Measurements from ENCODE around the gene ZNF205. TPM values are rescaled to one million over a fixed set of nuclear protein-coding genes. Genes with fewer than 3 reads are reported as not detected.

Gene ZNF205
- total RNA-seq, 1 experiment from 2014 or later, result 17.4 TPM

DNA sequence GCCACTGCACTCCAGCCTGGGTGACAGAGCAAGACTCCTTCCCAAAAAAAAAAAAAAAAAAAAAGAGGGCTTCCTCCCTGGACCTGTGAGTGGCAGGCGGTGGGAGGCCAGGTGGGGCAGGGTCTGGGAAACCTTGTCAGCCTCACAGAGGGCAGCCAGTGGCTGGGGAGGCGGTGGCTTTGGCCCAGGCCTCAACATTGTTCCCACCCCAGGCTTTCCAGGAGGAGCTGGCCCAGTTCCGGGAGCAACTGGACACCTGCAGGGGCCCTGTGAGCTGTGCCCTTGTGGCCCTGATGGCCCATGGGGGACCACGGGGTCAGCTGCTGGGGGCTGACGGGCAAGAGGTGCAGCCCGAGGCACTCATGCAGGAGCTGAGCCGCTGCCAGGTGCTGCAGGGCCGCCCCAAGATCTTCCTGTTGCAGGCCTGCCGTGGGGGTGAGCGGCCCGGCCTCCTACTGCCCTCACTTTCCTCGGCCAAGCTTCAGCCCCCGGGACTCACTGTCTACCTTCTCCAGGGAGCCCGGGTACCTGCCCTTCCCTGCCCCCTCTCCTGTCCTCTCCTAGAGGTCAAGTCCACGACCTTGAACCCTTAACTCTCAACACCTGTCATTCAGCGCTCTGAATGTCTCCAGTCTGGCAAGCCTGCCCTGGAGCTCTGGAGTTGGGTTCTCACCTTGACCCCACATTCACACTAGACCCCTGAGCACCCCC is 34.8 kb downstream of the ZNF205 start:
- Histone ChIP-seq H3K27me3 (ENCODE audit: insufficient read depth, low read depth) (no peaks in the 10 kb centered on the region), H3K4me1 (replicated peaks; ENCODE audit: insufficient read depth) (peaks cover 6% of the 10 kb centered on the region), H3K36me3 (ENCODE audit: low read depth) (no peaks in the 10 kb centered on the region), H3K9me3 (ENCODE audit: insufficient read depth, low read depth) (no peaks in the 10 kb centered on the region), H3K4me3 (no peak overlapping the region), H3K4me2 (no peak overlapping the region), H3K9me2 (ENCODE audit: insufficient read depth) (no peaks in the 10 kb centered on the region), H3K79me2 (ENCODE audit: low read depth) (no peaks in the 10 kb centered on the region), H3F3A (ENCODE audit: insufficient read depth, low read depth) (peaks cover 23% of the 10 kb centered on the region), H3K27ac (no peak overlapping the region), H4K20me1 (ENCODE audit: insufficient read depth) (no peaks in the 10 kb centered on the region), H2AFZ (no peak overlapping the region)
- no peak for TF ChIP-seq EZH2 (IDR thresholded peaks at IDR 0.05; ENCODE audit: low read depth)
- no peak for TF ChIP-seq CTCF (conservative IDR thresholded peaks at IDR 0.05)
- BruUV-seq (replicated peaks), result no TSS peak
- intact Hi-C loops (cut with micrococcal nuclease; ENCODE audit: unreplicated experiment), result no loop called here
- ChIA-PET POLR2A (ENCODE audit: unreplicated experiment) (interaction anchor here (0.6 kb wide), 1 partner anchor 105 kb away, joined by 7 read pairs; no protein-coding TSS in a partner anchor), CTCF (no interaction called here)
- peak in 1 of 2 experiments; percentile 28 for DNase-seq

- peaks cover 6% of the 10 kb centered on the region for H3K4me1 ChIP-seq (replicated peaks; ENCODE audit: insufficient read depth)
- no peaks in the 10 kb centered on the region for H3K9me2 ChIP-seq (ENCODE audit: insufficient read depth)
- no peaks in the 10 kb centered on the region for H3K9me3 ChIP-seq (ENCODE audit: insufficient read depth, low read depth)
- TF ChIP-seq CTCF (conservative IDR thresholded peaks at IDR 0.05) (no peak), EZH2 (IDR thresholded peaks at IDR 0.05; ENCODE audit: low read depth) (no peak)
- H3K79me2 ChIP-seq (ENCODE audit: low read depth), result no peaks in the 10 kb centered on the region
- H4K20me1 ChIP-seq (ENCODE audit: insufficient read depth), result no peaks in the 10 kb centered on the region
- peaks cover 27% of the 10 kb centered on the region for H3F3A ChIP-seq (ENCODE audit: insufficient read depth, low read depth)
- ChIA-PET POLR2A (ENCODE audit: unreplicated experiment) (interaction anchor here (0.6 to 0.7 kb wide), 2 partner anchors 8 to 106 kb away, joined by 7 to 10 read pairs; no protein-coding TSS in a partner anchor), CTCF (no interaction called here)
- no peaks in the 10 kb centered on the region for H3K36me3 ChIP-seq (ENCODE audit: low read depth)
- no peak overlapping the region for H2AFZ ChIP-seq
- BruUV-seq (replicated peaks), result no TSS peak
- H3K4me3 ChIP-seq, result no peak overlapping the region
- no peak overlapping the region for H3K27ac ChIP-seq
- H3K27me3 ChIP-seq (ENCODE audit: insufficient read depth, low read depth), result no peaks in the 10 kb centered on the region
- intact Hi-C loops (cut with micrococcal nuclease; ENCODE audit: unreplicated experiment), result no loop called here
- DNase-seq, result no peak
- H3K4me2 ChIP-seq, result no peak overlapping the region
Measured at GRCh38 chr16:3147757-3148104, 35.3 kb downstream of the ZNF205 start.

GRCh38 chr16:3148256-3149192 is 36.1 kb downstream of the ZNF205 start:
- TF ChIP-seq CTCF (conservative IDR thresholded peaks at IDR 0.05) (no peak), EZH2 (IDR thresholded peaks at IDR 0.05; ENCODE audit: low read depth) (no peak)
- DNase-seq, result peak in 1 of 2 experiments; percentile 30
- CTCF ChIA-PET, result no interaction called here
- Histone ChIP-seq H3K36me3 (ENCODE audit: low read depth) (no peaks in the 10 kb centered on the region), H3K9me3 (ENCODE audit: insufficient read depth, low read depth) (no peaks in the 10 kb centered on the region), H3K9me2 (ENCODE audit: insufficient read depth) (no peaks in the 10 kb centered on the region), H4K20me1 (ENCODE audit: insufficient read depth) (no peaks in the 10 kb centered on the region), H3K27me3 (ENCODE audit: insufficient read depth, low read depth) (no peaks in the 10 kb centered on the region), H3K4me2 (peak overlapping the region; percentile 97), H3K4me3 (peak overlapping the region; percentile 99; the same call in 1 of the 2 replicates), H3F3A (ENCODE audit: insufficient read depth, low read depth) (peaks cover 35% of the 10 kb centered on the region), H3K27ac (no peak overlapping the region), H3K79me2 (ENCODE audit: low read depth) (no peaks in the 10 kb centered on the region), H2AFZ (no peak overlapping the region), H3K4me1 (replicated peaks; ENCODE audit: insufficient read depth) (peaks cover 6% of the 10 kb centered on the region)
- intact Hi-C loops (cut with micrococcal nuclease; ENCODE audit: unreplicated experiment), result no loop called here
- POLR2A ChIA-PET (ENCODE audit: unreplicated experiment), result interaction anchor here (0.6 to 0.7 kb wide), 2 partner anchors 9 to 106 kb away, joined by 7 to 10 read pairs; no protein-coding TSS in a partner anchor
- BruUV-seq (replicated peaks), result no TSS peak
